Stimulated activated naive B cell treated with anti-CD40 and anti-IgM and Interleukin-4, amounts not matched to agents 10 μg/mL and 1 μg/mL and 100 μg/mL, for 72 hours (primary cell): Measurements from ENCODE around the gene FMN2.

ENCODE experiments used
- ATAC-seq, 2 donors: fragments of 150-1000 bp; cut with Tn5 transposase; replicated peaks; 2 replicates each; pipeline ENCODE4 v1.10.0; 2021; ENCODE audit warnings: moderate library complexity in 1 of 2
- DNase-seq: peaks from one replicate; pipeline ENCODE4 v3.0.0; 2021
- H3K27ac Mint-ChIP-seq: one replicate; pipeline ENCODE4 v1.8.0; 2022; ENCODE audit warnings: mild to moderate bottlenecking, mixed read lengths
- H3K27me3 Mint-ChIP-seq, 2 donors: one replicate each; pipeline ENCODE4 v1.8.0; 2022; ENCODE audit warnings: mixed read lengths in 2 of 2
- H3K36me3 Mint-ChIP-seq, 2 donors: one replicate each; pipeline ENCODE4 v1.8.0; 2022; ENCODE audit warnings: mixed read lengths in 2 of 2, mild to moderate bottlenecking in 1 of 2
- H3K4me1 Mint-ChIP-seq, 2 donors: one replicate each; pipeline ENCODE4 v1.8.0; 2022; ENCODE audit warnings: mixed read lengths in 2 of 2, mild to moderate bottlenecking in 1 of 2
- H3K4me3 Mint-ChIP-seq, 2 donors: one replicate each; pipeline ENCODE4 v1.8.0; 2022; ENCODE audit warnings: mild to moderate bottlenecking in 2 of 2, mixed read lengths in 2 of 2, moderate library complexity in 1 of 2
- H3K9me3 Mint-ChIP-seq, 2 donors: one replicate each; pipeline ENCODE4 v1.8.0; 2022; ENCODE audit warnings: mixed read lengths in 2 of 2, mild to moderate bottlenecking in 1 of 2

FMN2 gene

DNA sequence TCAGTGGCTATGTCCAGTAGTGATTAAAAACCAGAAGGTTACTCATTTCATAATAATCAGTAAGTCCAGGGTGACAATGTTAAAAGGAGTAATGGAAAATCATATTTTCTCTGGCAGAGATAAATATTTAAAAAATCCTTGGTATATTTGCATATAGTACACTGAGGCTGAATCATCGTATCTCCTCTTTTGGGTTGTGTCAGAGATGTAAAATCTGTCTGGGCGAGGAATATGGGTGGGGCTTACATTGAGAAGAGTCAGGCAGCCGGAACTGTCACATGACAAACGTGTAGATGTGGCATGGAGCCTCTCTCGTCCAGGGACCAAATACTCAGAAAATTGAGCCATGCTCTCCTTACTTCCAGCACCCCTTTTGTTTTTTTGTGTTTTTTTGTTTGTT, 120.9 kb downstream of the FMN2 start:
- ATAC-seq (no peak), DNase-seq (no peak)
- Mint-ChIP-seq H3K27me3 (no peaks in the 10 kb centered on the region), H3K9me3 (peaks cover 3% of the 10 kb centered on the region in 2 donors), H3K4me1 (no peaks in the 10 kb centered on the region), H3K4me3 (no peak overlapping the region), H3K36me3 (no peaks in the 10 kb centered on the region), H3K27ac (no peak overlapping the region)

DNA sequence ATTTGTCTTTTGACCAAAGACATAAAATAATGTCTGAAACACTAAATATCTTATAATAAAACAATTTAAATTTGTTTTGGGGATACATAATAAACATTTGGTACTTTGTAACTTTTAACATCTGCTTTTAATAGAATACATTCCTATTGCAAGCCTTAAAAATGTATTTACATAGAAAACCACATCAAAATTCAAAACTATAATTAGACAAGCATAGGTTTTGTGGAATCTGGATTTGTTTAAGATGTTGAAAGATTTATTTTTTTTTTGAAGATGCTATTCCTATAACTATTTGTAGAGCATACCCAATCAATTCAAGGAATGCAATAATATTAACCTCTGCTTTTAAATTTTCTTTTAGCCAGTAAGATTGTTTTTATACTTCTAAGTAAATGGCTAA, 125.7 kb downstream of the FMN2 start:
- Mint-ChIP-seq H3K27ac (no peak overlapping the region), H3K27me3 (no peaks in the 10 kb centered on the region), H3K4me3 (no peak overlapping the region), H3K9me3 (peaks cover 0 to 4% of the 10 kb centered on the region in 2 donors), H3K4me1 (no peaks in the 10 kb centered on the region), H3K36me3 (no peaks in the 10 kb centered on the region)
- no peak for DNase-seq
- no peak for ATAC-seq

DNA sequence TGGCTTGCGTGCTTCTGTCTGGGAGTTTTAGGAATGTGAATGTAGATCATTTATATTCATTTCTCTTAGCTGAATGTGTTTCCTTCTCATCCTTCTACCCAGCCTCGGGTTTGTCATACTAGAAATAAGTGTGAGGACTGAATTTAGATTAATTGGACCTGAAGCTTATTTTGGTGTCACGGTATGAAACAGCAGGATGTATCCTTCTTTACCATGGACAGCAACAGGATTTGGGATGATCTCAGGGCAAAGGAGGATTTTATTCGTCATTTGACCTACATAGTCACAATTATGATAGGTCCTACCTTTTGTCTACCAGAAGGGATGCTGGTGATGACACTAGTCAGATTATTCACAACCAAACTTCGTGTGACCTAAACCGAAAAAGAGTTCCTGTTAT, 127.4 kb downstream of the FMN2 start:
- Mint-ChIP-seq H3K4me1 (no peaks in the 10 kb centered on the region), H3K4me3 (no peak overlapping the region), H3K27ac (no peak overlapping the region), H3K9me3 (peaks cover 0 to 9% of the 10 kb centered on the region in 2 donors), H3K36me3 (no peaks in the 10 kb centered on the region), H3K27me3 (no peaks in the 10 kb centered on the region)
- no peak for ATAC-seq
- no peak for DNase-seq

DNA sequence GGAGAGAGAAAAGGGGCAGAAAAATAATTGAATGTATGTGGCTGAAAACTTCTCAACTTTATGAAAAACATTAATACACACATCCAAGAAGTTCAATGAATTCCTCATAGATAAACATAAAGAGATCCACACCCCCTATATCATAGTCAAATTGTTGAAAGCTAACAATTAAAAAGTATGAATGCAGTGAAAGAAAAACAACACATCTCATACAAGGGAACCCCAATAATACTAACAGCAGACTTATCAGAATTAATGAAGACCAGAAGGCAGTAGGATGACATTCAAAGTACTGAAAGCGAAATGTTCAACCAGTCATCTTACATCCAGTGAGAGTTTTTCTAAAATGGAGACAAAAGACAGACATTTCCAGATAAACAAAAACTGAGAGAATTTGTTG, 134.4 kb downstream of the FMN2 start:
- H3K27me3 Mint-ChIP-seq = no peaks in the 10 kb centered on the region
- H3K9me3 Mint-ChIP-seq = peaks cover 15 to 32% of the 10 kb centered on the region in 2 donors
- no peak for DNase-seq
- no peaks in the 10 kb centered on the region for H3K4me1 Mint-ChIP-seq
- no peak overlapping the region for H3K27ac Mint-ChIP-seq
- ATAC-seq = no peak
- H3K36me3 Mint-ChIP-seq = peaks cover 0 to 2% of the 10 kb centered on the region in 2 donors
- no peak overlapping the region for H3K4me3 Mint-ChIP-seq

- Mint-ChIP-seq H3K27me3 (no peaks in the 10 kb centered on the region), H3K4me1 (no peaks in the 10 kb centered on the region)
Measured at GRCh38 chr1:240230816-240231215, 139.1 kb downstream of the FMN2 start.

GRCh38 chr1:240232530-240232929, 140.8 kb downstream of the FMN2 start:
- no peak overlapping the region for H3K4me3 Mint-ChIP-seq
- H3K9me3 Mint-ChIP-seq = peaks cover 0 to 3% of the 10 kb centered on the region in 2 donors
- ATAC-seq = no peak
- no peak overlapping the region for H3K27ac Mint-ChIP-seq
- DNase-seq = no peak
- H3K4me1 Mint-ChIP-seq = no peaks in the 10 kb centered on the region
- H3K27me3 Mint-ChIP-seq = no peaks in the 10 kb centered on the region
- H3K36me3 Mint-ChIP-seq = no peaks in the 10 kb centered on the region

More at GRCh38 chr1:240230816-240231215, 139.1 kb downstream of the FMN2 start:
- Mint-ChIP-seq H3K27ac (no peak overlapping the region), H3K36me3 (peaks cover 0 to under 1% of the 10 kb centered on the region in 2 donors), H3K9me3 (peaks cover 10% of the 10 kb centered on the region in 2 donors), H3K4me3 (no peak overlapping the region)
- ATAC-seq = no peak
- no peak for DNase-seq

DNA sequence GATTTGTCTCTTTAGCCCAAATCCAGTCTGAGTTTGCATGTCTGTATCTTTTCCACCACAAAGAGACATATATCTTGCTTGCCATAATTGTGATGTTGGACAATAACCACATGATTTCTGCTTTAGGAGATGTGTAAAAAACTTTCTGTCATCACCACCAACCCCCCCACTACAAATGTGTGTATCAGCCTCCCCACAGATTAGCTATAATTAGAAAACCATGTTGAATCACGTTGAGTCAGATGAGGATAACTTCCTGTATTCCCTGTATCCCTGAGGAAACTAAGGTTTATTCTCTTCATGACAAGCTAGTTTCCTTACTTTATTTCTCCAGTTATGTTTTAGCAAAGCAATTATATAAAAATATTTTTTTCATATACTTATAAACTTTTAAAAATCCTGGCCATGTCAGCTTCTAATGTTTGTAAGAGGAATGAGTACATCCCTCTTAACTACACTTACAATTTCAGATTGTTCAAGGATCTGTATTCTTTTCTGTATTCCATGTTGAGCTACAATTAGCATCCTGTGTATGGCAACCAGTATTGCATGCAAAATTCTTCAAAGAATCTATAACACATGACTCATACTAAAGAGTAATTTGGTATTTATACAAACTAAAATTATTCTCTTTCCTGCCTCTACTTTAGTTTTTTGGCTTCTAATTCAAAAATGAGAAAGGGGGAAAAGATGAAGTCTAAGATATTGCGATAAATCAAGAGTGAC, 143.0 kb downstream of the FMN2 start:
- no peaks in the 10 kb centered on the region for H3K36me3 Mint-ChIP-seq
- peaks cover 0 to 1% of the 10 kb centered on the region in 2 donors for H3K9me3 Mint-ChIP-seq
- H3K27ac Mint-ChIP-seq = no peak overlapping the region
- H3K4me3 Mint-ChIP-seq = no peak overlapping the region
- H3K4me1 Mint-ChIP-seq = no peaks in the 10 kb centered on the region
- ATAC-seq (no peak), DNase-seq (no peak)
- no peaks in the 10 kb centered on the region for H3K27me3 Mint-ChIP-seq

GRCh38 chr1:240235521-240236288, 144.0 kb downstream of the FMN2 start:
- Mint-ChIP-seq H3K4me3 (no peak overlapping the region), H3K27me3 (no peaks in the 10 kb centered on the region), H3K36me3 (no peaks in the 10 kb centered on the region), H3K9me3 (peaks cover 0 to 1% of the 10 kb centered on the region in 2 donors), H3K4me1 (no peaks in the 10 kb centered on the region), H3K27ac (no peak overlapping the region)
- no peak for ATAC-seq
- DNase-seq = no peak

DNA sequence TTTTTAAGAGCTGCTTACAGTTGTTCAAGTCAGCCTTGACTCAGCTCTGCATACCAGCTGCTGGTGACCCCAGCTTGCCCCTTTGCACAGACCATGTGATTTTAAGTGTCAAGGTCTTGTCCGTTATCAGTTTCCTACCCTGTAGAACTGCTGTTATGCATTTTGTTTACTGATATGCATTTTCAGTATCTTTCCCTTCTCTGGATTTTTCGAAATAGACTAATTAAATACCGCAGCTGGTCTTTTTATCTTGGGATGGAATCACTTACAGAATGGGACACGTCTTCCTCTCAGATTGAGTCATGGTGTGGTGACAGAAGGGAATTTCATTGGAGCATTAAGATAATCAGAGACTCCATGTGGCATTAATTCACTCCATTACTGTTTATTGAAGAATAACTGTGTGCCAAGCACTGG, 145.6 kb downstream of the FMN2 start:
- Mint-ChIP-seq H3K36me3 (no peaks in the 10 kb centered on the region), H3K4me3 (no peak overlapping the region), H3K4me1 (no peaks in the 10 kb centered on the region), H3K27me3 (no peaks in the 10 kb centered on the region), H3K9me3 (peaks cover 0 to 1% of the 10 kb centered on the region in 2 donors), H3K27ac (no peak overlapping the region)
- ATAC-seq (no peak), DNase-seq (no peak)

- no peak overlapping the region for H3K4me3 Mint-ChIP-seq
- H3K4me1 Mint-ChIP-seq = no peaks in the 10 kb centered on the region
- ATAC-seq (no peak), DNase-seq (no peak)
- no peaks in the 10 kb centered on the region for H3K27me3 Mint-ChIP-seq
- peaks cover 0 to 1% of the 10 kb centered on the region in 2 donors for H3K9me3 Mint-ChIP-seq
- no peaks in the 10 kb centered on the region for H3K36me3 Mint-ChIP-seq
- no peak overlapping the region for H3K27ac Mint-ChIP-seq
Measured at GRCh38 chr1:240239309-240239708, 147.6 kb downstream of the FMN2 start.

DNA sequence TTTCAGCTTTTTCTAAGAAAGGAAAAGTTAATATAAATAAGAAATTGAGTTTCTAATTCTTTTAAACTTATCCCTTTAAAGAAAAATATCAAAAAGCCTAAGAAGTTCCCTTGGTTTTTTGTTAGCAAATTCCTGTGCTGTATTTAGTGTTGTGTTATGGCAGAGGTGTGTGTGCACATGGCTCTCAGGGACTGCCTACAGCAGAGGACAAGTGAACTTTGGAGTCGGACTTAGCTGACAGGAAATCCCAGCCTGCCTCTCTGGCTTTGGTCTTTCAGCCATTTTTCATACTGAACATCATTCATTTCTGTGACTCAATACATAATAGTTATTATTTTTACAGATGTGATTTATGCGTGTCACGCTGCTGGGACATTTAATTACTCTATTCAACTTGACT, 149.6 kb downstream of the FMN2 start:
- Mint-ChIP-seq H3K27me3 (no peaks in the 10 kb centered on the region), H3K9me3 (peaks cover 0 to 3% of the 10 kb centered on the region in 2 donors), H3K36me3 (no peaks in the 10 kb centered on the region), H3K4me1 (no peaks in the 10 kb centered on the region), H3K4me3 (no peak overlapping the region), H3K27ac (no peak overlapping the region)
- ATAC-seq (no peak), DNase-seq (no peak)

- H3K9me3 Mint-ChIP-seq = peaks cover 0 to 2% of the 10 kb centered on the region in 2 donors
- H3K4me1 Mint-ChIP-seq = no peaks in the 10 kb centered on the region
- no peak overlapping the region for H3K4me3 Mint-ChIP-seq
- ATAC-seq (no peak), DNase-seq (no peak)
- no peak overlapping the region for H3K27ac Mint-ChIP-seq
- H3K36me3 Mint-ChIP-seq = no peaks in the 10 kb centered on the region
- no peaks in the 10 kb centered on the region for H3K27me3 Mint-ChIP-seq
Measured at GRCh38 chr1:240242601-240243144, 151.0 kb downstream of the FMN2 start.

GRCh38 chr1:240244968-240245628, 153.4 kb downstream of the FMN2 start:
- H3K9me3 Mint-ChIP-seq = peaks cover 7 to 11% of the 10 kb centered on the region in 2 donors
- DNase-seq (no peak), ATAC-seq (no peak)
- H3K27me3 Mint-ChIP-seq = no peaks in the 10 kb centered on the region
- no peak overlapping the region for H3K27ac Mint-ChIP-seq
- H3K4me3 Mint-ChIP-seq = no peak overlapping the region
- no peaks in the 10 kb centered on the region for H3K4me1 Mint-ChIP-seq
- no peaks in the 10 kb centered on the region for H3K36me3 Mint-ChIP-seq

DNA sequence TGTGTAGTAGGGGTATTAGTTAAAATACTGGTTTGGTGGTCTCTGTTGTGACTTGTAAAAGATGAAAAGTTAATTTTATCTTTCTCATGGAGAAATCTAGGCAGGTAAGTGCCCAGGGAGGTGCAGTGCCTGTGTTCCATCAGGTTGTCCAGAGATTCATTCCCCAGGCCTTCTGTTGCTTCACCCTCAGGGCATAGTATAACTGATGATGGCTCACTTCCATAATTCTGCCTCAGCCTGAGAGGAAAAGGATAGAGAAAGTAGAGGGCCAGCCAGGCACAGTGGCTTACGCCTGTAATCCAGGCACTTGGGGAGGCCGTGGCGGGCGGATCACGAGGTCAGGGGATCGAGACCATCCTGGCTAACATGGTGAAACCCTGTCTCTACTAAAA, 153.9 kb downstream of the FMN2 start:
- H3K27me3 Mint-ChIP-seq = no peaks in the 10 kb centered on the region
- ATAC-seq = no peak
- peaks cover 11 to 14% of the 10 kb centered on the region in 2 donors for H3K9me3 Mint-ChIP-seq
- no peak for DNase-seq
- H3K27ac Mint-ChIP-seq = no peak overlapping the region
- no peak overlapping the region for H3K4me3 Mint-ChIP-seq
- H3K36me3 Mint-ChIP-seq = no peaks in the 10 kb centered on the region
- no peaks in the 10 kb centered on the region for H3K4me1 Mint-ChIP-seq
